PC-3 (cell line): Measurements from ENCODE around the gene RHBDL2.

Source experiments
- CTCF ChIP-seq: fragments of 300-600 bp; sonication (generic); conservative IDR thresholded peaks from 2 replicates; pipeline ENCODE4 v1.5.1; 2017; ENCODE audit warnings: antibody characterized with exemption, low read depth, mild to moderate bottlenecking, low read length
- EZH2 ChIP-seq: fragments of 300-600 bp; sonication (generic); IDR thresholded peaks from one replicate; pipeline ENCODE4 v1.6.1; 2017; ENCODE audit warnings: antibody characterized with exemption, mild to moderate bottlenecking, low read length; ENCODE audit not compliant: unreplicated experiment
- EZH2phosphoT487 ChIP-seq: fragments of 300-600 bp; sonication (generic); IDR thresholded peaks from 2 replicates; pipeline ENCODE4 v1.6.1; 2018; ENCODE audit warnings: mild to moderate bottlenecking, antibody characterized with exemption, low read length, borderline replicate concordance

GRCh38 chr1:38892976-38893375 is 48.7 kb downstream of the RHBDL2 start:
- no peak for TF ChIP-seq CTCF
- TF ChIP-seq EZH2, result no peak
- no peak for TF ChIP-seq EZH2phosphoT487
